ENCODE data around the gene RFLNA.

Gene RFLNA

DNA sequence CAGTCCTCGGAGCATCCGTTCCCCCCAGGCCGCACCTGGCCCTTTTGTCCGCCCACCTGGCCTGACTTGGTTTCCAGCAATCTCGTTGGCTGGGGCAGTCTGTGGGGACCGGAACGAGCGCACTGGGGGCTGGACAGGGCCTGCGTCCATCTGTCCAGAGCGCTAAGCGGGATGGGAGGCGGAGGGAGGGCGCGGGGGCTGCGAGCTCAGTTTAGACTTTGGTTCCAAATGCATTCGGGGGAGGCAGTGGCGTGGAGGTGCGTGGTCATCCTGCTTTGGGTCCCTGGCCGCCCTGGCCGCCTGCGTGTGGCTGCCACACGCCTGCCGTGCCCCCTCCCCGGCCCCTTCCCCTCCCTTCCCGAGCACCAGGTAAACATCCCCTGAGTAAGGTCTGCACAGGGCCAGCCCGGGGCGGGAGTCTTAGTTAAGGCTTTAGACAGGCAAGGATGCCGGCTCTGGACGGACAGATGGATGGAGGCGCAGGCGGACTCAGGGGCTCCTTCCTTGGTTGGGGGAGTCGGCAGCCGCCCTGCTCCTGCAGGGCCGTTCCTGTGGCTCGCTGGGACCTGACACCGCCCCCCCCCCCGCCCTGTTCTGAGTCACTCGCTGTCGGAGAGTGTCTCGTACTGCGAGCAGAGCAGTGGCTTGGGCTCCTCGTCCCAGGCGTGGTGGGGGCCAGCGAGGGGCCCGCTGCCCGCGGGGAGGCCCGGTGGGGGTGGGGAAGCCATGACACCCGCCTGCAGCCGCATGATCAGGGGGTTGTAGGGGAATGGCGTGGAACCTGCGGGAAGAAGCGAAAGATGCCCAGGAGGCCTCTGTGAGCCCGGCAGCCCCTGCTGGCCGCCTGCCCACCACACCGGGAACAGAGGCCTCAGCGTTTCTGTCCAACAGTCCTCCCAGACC, 30.2 kb downstream of the RFLNA start:
- Histone ChIP-seq H3K4me3 (ENCODE audit: insufficient read depth in 1 of 2, low read depth in 1 of 2, low read length in 2 of 2) (no peak overlapping the region), H3K4me1 (ENCODE audit: control insufficient read depth, insufficient read depth, low read depth, low read length) (peaks cover 5% of the 10 kb centered on the region), H2BK12ac (ENCODE audit: low read length in 2 of 2) (no peak overlapping the region), H3K9me3 (ENCODE audit: control insufficient read depth, low read length) (peaks cover 13% of the 10 kb centered on the region), H2BK5ac (ENCODE audit: low read depth, low read length, poor library complexity, severe bottlenecking) (no peak overlapping the region), H3K79me1 (replicated peaks; ENCODE audit: low read length, poor library complexity, severe bottlenecking) (peaks cover 27% of the 10 kb centered on the region), H2AFZ (ENCODE audit: low read depth, low read length) (no peak overlapping the region), H3K23ac (ENCODE audit: low read length in 2 of 2) (no peak overlapping the region), H3K9ac (ENCODE audit: low read length) (no peak overlapping the region), H3K4ac (ENCODE audit: low read depth in 1 of 2, low read length in 2 of 2) (no peak overlapping the region), H2AK5ac (ENCODE audit: low read length, severe bottlenecking) (no peak overlapping the region), H3K18ac (ENCODE audit: low read depth in 1 of 2, low read length in 2 of 2) (no peak overlapping the region), H4K8ac (ENCODE audit: low read length) (no peak overlapping the region), H3K27me3 (ENCODE audit: control insufficient read depth in 1 of 2, insufficient read depth in 1 of 2, low read length in 2 of 2) (no peaks in the 10 kb centered on the region), H3K27ac (ENCODE audit: low read length, poor library complexity, severe bottlenecking) (no peak overlapping the region), H3K4me2 (ENCODE audit: low read length, poor library complexity, severe bottlenecking) (no peak overlapping the region), H2BK15ac (ENCODE audit: low read depth, poor library complexity, severe bottlenecking) (no peak overlapping the region), H3K14ac (ENCODE audit: low read length in 2 of 2) (no peak overlapping the region), H4K91ac (ENCODE audit: low read length) (no peak overlapping the region), H3K36me3 (ENCODE audit: control insufficient read depth in 1 of 2, insufficient read depth in 2 of 2, low read depth in 1 of 2, low read length in 2 of 2) (peaks cover 61 to 77% of the 10 kb centered on the region in 2 experiments), H2BK120ac (ENCODE audit: low read depth, low read length) (no peak overlapping the region)
- no peak for DNase-seq
- WGBS: 97% methylated on average over 57 of the region's 57 CpGs

DNA sequence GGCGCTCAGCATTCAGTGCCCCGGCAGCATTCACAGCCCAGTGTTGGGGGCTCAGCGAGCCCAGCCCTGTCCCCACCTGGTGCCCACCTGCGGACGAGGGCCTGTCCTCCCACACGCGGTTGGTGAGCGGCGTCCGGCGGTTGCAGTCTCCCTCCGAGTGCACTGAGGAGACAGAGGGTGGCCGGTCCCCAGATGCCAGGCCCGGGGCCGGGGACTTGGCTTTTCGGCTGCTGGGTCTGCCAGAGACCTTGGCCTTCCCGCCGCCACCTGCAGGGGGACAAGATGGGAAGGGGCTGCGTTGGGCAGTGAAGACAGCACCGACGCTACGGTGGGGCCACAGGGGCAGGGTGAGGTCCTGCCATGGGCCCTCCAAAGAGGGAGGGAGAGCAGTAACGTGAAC, 31.2 kb downstream of the RFLNA start:
- Histone ChIP-seq H3K9me3 (ENCODE audit: control insufficient read depth, low read length) (peaks cover 13% of the 10 kb centered on the region), H4K91ac (ENCODE audit: low read length) (no peak overlapping the region), H3K9ac (ENCODE audit: low read length) (no peak overlapping the region), H3K4me3 (ENCODE audit: insufficient read depth in 1 of 2, low read depth in 1 of 2, low read length in 2 of 2) (no peak overlapping the region), H2BK120ac (ENCODE audit: low read depth, low read length) (no peak overlapping the region), H2AFZ (ENCODE audit: low read depth, low read length) (no peak overlapping the region), H3K79me1 (replicated peaks; ENCODE audit: low read length, poor library complexity, severe bottlenecking) (peaks cover 34% of the 10 kb centered on the region), H3K27ac (ENCODE audit: low read length, poor library complexity, severe bottlenecking) (no peak overlapping the region), H4K8ac (ENCODE audit: low read length) (no peak overlapping the region), H2BK5ac (ENCODE audit: low read depth, low read length, poor library complexity, severe bottlenecking) (no peak overlapping the region), H3K27me3 (ENCODE audit: control insufficient read depth in 1 of 2, insufficient read depth in 1 of 2, low read length in 2 of 2) (no peaks in the 10 kb centered on the region), H3K4ac (ENCODE audit: low read depth in 1 of 2, low read length in 2 of 2) (no peak overlapping the region), H2BK15ac (ENCODE audit: low read depth, poor library complexity, severe bottlenecking) (no peak overlapping the region), H2AK5ac (ENCODE audit: low read length, severe bottlenecking) (no peak overlapping the region), H3K23ac (ENCODE audit: low read length in 2 of 2) (no peak overlapping the region), H2BK12ac (ENCODE audit: low read length in 2 of 2) (no peak overlapping the region), H3K4me1 (ENCODE audit: control insufficient read depth, insufficient read depth, low read depth, low read length) (peaks cover 9% of the 10 kb centered on the region), H3K14ac (ENCODE audit: low read length in 2 of 2) (no peak overlapping the region), H3K18ac (ENCODE audit: low read depth in 1 of 2, low read length in 2 of 2) (no peak overlapping the region), H3K4me2 (ENCODE audit: low read length, poor library complexity, severe bottlenecking) (no peak overlapping the region), H3K36me3 (ENCODE audit: control insufficient read depth in 1 of 2, insufficient read depth in 2 of 2, low read depth in 1 of 2, low read length in 2 of 2) (peaks cover 69 to 88% of the 10 kb centered on the region in 2 experiments)
- DNase-seq: no peak
- WGBS: 95% methylated on average over 23 of the region's 23 CpGs

DNA sequence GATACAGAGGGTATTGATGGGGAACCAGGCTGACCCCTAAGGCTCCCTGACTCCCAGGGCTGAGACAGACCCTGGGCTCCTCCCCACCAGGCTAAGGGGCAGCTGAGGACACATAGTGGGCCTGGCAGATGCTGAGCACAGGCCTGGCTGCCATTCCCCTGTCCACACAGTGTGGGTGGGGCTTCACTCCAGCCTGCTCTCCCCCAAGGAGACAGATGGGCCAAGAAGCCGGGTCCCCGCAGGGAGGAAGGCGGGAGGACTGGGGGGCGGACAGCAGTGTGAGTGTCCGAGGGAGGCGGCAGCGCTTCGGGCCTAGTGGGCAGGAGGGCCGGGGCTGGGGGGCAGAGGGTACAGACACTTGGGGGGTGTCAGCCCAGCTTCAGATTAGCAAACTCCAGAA, 32.0 kb downstream of the RFLNA start:
- Histone ChIP-seq H4K91ac (ENCODE audit: low read length) (no peak overlapping the region), H3K27ac (ENCODE audit: low read length, poor library complexity, severe bottlenecking) (peak overlapping the region; percentile 10), H3K79me1 (replicated peaks; ENCODE audit: low read length, poor library complexity, severe bottlenecking) (peaks cover 37% of the 10 kb centered on the region), H3K14ac (ENCODE audit: low read length in 2 of 2) (no peak overlapping the region), H3K9ac (ENCODE audit: low read length) (no peak overlapping the region), H3K4me3 (ENCODE audit: insufficient read depth in 1 of 2, low read depth in 1 of 2, low read length in 2 of 2) (no peak overlapping the region), H2AK5ac (ENCODE audit: low read length, severe bottlenecking) (no peak overlapping the region), H2BK15ac (ENCODE audit: low read depth, poor library complexity, severe bottlenecking) (no peak overlapping the region), H2AFZ (ENCODE audit: low read depth, low read length) (no peak overlapping the region), H3K36me3 (ENCODE audit: control insufficient read depth in 1 of 2, insufficient read depth in 2 of 2, low read depth in 1 of 2, low read length in 2 of 2) (peaks cover 76 to 95% of the 10 kb centered on the region in 2 experiments), H3K4me1 (ENCODE audit: control insufficient read depth, insufficient read depth, low read depth, low read length) (peaks cover 9% of the 10 kb centered on the region), H3K4ac (ENCODE audit: low read depth in 1 of 2, low read length in 2 of 2) (no peak overlapping the region), H3K23ac (ENCODE audit: low read length in 2 of 2) (no peak overlapping the region), H3K27me3 (ENCODE audit: control insufficient read depth in 1 of 2, insufficient read depth in 1 of 2, low read length in 2 of 2) (no peaks in the 10 kb centered on the region), H4K8ac (ENCODE audit: low read length) (no peak overlapping the region), H3K9me3 (ENCODE audit: control insufficient read depth, low read length) (peaks cover 13% of the 10 kb centered on the region), H3K4me2 (ENCODE audit: low read length, poor library complexity, severe bottlenecking) (no peak overlapping the region), H2BK5ac (ENCODE audit: low read depth, low read length, poor library complexity, severe bottlenecking) (no peak overlapping the region), H2BK120ac (ENCODE audit: low read depth, low read length) (no peak overlapping the region), H3K18ac (ENCODE audit: low read depth in 1 of 2, low read length in 2 of 2) (no peak overlapping the region), H2BK12ac (ENCODE audit: low read length in 2 of 2) (no peak overlapping the region)
- 95% methylated on average over 9 of the region's 9 CpGs for WGBS
- DNase-seq: no peak

DNA sequence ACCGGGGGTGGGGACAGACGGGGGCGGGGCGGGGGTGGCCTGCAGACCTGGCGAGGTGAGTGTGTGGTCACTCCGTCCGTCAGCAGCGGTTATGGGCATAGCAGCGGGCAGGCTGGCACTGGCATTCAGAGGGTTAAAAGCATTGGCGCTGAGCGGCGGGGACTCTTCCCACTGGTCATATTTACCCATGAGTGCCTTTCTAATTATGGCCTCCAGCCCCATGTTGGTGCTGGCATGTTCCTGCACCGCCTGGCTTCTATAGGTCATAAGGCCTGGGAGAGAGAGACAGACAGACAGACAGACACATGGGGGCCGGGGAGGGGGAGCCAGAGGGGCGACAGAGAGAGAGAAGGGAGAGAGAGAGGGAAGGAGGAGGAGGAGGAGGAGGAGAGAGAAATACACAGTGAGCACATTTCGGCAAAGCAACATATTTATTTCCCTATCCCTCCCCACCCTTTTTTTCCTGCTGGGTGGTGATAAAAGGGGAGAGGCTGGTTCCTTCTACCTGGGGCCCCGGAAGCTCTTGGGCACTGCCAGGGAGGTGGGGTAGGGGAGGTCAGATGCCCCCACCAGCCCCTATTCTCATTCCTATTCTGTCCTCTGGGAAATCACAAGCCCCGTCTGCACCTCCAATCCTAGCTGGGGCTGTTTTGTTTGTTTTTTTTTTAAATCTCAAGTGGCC, 32.6 kb downstream of the RFLNA start:
- Histone ChIP-seq H3K4ac (ENCODE audit: low read depth in 1 of 2, low read length in 2 of 2) (no peak overlapping the region), H3K9me3 (ENCODE audit: control insufficient read depth, low read length) (peaks cover 13% of the 10 kb centered on the region), H3K27me3 (ENCODE audit: control insufficient read depth in 1 of 2, insufficient read depth in 1 of 2, low read length in 2 of 2) (no peaks in the 10 kb centered on the region), H2AFZ (ENCODE audit: low read depth, low read length) (no peak overlapping the region), H2AK5ac (ENCODE audit: low read length, severe bottlenecking) (no peak overlapping the region), H3K9ac (ENCODE audit: low read length) (no peak overlapping the region), H3K23ac (ENCODE audit: low read length in 2 of 2) (no peak overlapping the region), H2BK15ac (ENCODE audit: low read depth, poor library complexity, severe bottlenecking) (no peak overlapping the region), H4K8ac (ENCODE audit: low read length) (no peak overlapping the region), H3K4me2 (ENCODE audit: low read length, poor library complexity, severe bottlenecking) (peak overlapping the region; percentile 4), H3K79me1 (replicated peaks; ENCODE audit: low read length, poor library complexity, severe bottlenecking) (peaks cover 41% of the 10 kb centered on the region), H3K14ac (ENCODE audit: low read length in 2 of 2) (no peak overlapping the region), H3K4me3 (ENCODE audit: insufficient read depth in 1 of 2, low read depth in 1 of 2, low read length in 2 of 2) (no peak overlapping the region), H3K36me3 (ENCODE audit: control insufficient read depth in 1 of 2, insufficient read depth in 2 of 2, low read depth in 1 of 2, low read length in 2 of 2) (peaks cover 80 to 95% of the 10 kb centered on the region in 2 experiments), H3K18ac (ENCODE audit: low read depth in 1 of 2, low read length in 2 of 2) (no peak overlapping the region), H3K4me1 (ENCODE audit: control insufficient read depth, insufficient read depth, low read depth, low read length) (peaks cover 9% of the 10 kb centered on the region), H3K27ac (ENCODE audit: low read length, poor library complexity, severe bottlenecking) (no peak overlapping the region), H2BK120ac (ENCODE audit: low read depth, low read length) (no peak overlapping the region), H4K91ac (ENCODE audit: low read length) (no peak overlapping the region), H2BK12ac (ENCODE audit: low read length in 2 of 2) (no peak overlapping the region), H2BK5ac (ENCODE audit: low read depth, low read length, poor library complexity, severe bottlenecking) (no peak overlapping the region)
- DNase-seq: no peak
- WGBS: 95% methylated on average over 14 of the region's 18 CpGs

All from mesenchymal stem cell (in vitro differentiated cells and primary cell).